ENCODE measurements around the gene REEP2. TPM values are rescaled to one million over a fixed set of nuclear protein-coding genes. Genes with fewer than 3 reads are reported as not detected.
A peak's percentile ranks its signal among the peaks of the same experiment; 100 is the strongest.
"Not testable (repeated sequence)": the region's sequence is repeated elsewhere in the genome, so short reads cannot be mapped to it uniquely, and the experiment has no call there.

REEP2 gene
- polyA plus RNA-seq, 1 experiment: 24.7 TPM

- DNase-seq (ENCODE audit: low read depth, low spot score): no peak
- POLR2A ChIA-PET: no interaction called here
- CTCF ChIA-PET: interaction anchor here (1.3 to 1.5 kb wide), 2 partner anchors 54 to 185 kb away, joined by 3 to 6 read pairs; no protein-coding TSS in a partner anchor
These were observed 30.8 kb upstream of the REEP2 start for GRCh38 chr5:138408023-138408422.

GRCh38 chr5:138410996-138411640 is 27.7 kb upstream of the REEP2 start:
- H3K27ac ChIP-seq (ENCODE audit: low read depth, low read length); DNase-seq (ENCODE audit: low read depth, low spot score); H3K27me3 ChIP-seq (ENCODE audit: control insufficient read depth, insufficient read depth, low read length); H3K9me3 ChIP-seq (ENCODE audit: control insufficient read depth, insufficient read depth, low read length); H3K4me3 ChIP-seq (ENCODE audit: low read depth, low read length); POLR2A ChIA-PET: not testable (repeated sequence)
- peak; percentile 42; the same call in 1 of the 2 replicates for TF ChIP-seq CTCF (IDR thresholded peaks at IDR 0.05; ENCODE audit: low read depth, low read length)
- CTCF ChIA-PET: interaction anchor here (0.7 to 3.3 kb wide), 4 partner anchors 14 to 188 kb away, joined by 3 to 18 read pairs (median 4); no protein-coding TSS in a partner anchor

More at GRCh38 chr5:138408023-138408422, 30.8 kb upstream of the REEP2 start:
- no peaks in the 10 kb centered on the region for H3K27me3 ChIP-seq (ENCODE audit: control insufficient read depth, insufficient read depth, low read length)
- no peaks in the 10 kb centered on the region for H3K9me3 ChIP-seq (ENCODE audit: control insufficient read depth, insufficient read depth, low read length)
- H3K4me3 ChIP-seq (ENCODE audit: low read depth, low read length): no peak overlapping the region
- no peak overlapping the region for H3K27ac ChIP-seq (ENCODE audit: low read depth, low read length)
- TF ChIP-seq CTCF (IDR thresholded peaks at IDR 0.05; ENCODE audit: low read depth, low read length): no peak

- Histone ChIP-seq H3K27me3 (ENCODE audit: control insufficient read depth, insufficient read depth, low read length) (no peaks in the 10 kb centered on the region), H3K27ac (ENCODE audit: low read depth, low read length) (no peak overlapping the region), H3K4me3 (ENCODE audit: low read depth, low read length) (no peak overlapping the region), H3K9me3 (ENCODE audit: control insufficient read depth, insufficient read depth, low read length) (no peaks in the 10 kb centered on the region)
- ChIA-PET CTCF (no interaction called here), POLR2A (no interaction called here)
- no peak for DNase-seq (ENCODE audit: low read depth, low spot score)
- TF ChIP-seq CTCF (IDR thresholded peaks at IDR 0.05; ENCODE audit: low read depth, low read length): no peak
These were observed 20.4 kb upstream of the REEP2 start for GRCh38 chr5:138418444-138418843.

GRCh38 chr5:138425079-138425478 is 13.8 kb upstream of the REEP2 start:
- CTCF ChIA-PET: interaction anchor here (0.7 to 1.8 kb wide), 4 partner anchors 14 to 78 kb away, joined by 3 to 6 read pairs (median 3); partner anchors contain the start of gene KDM3B
- no peak for DNase-seq (ENCODE audit: low read depth, low spot score)
- TF ChIP-seq CTCF (IDR thresholded peaks at IDR 0.05; ENCODE audit: low read depth, low read length): no peak
- no peak overlapping the region for H3K27ac ChIP-seq (ENCODE audit: low read depth, low read length)
- no peaks in the 10 kb centered on the region for H3K9me3 ChIP-seq (ENCODE audit: control insufficient read depth, insufficient read depth, low read length)
- no peak overlapping the region for H3K4me3 ChIP-seq (ENCODE audit: low read depth, low read length)
- POLR2A ChIA-PET: interaction anchor here (0.6 kb wide), 1 partner anchor 1179 kb away, joined by 3 read pairs; no protein-coding TSS in a partner anchor
- H3K27me3 ChIP-seq (ENCODE audit: control insufficient read depth, insufficient read depth, low read length): no peaks in the 10 kb centered on the region

GRCh38 chr5:138435943-138436342 is 2.9 kb upstream of the REEP2 start:
- H3K27me3 ChIP-seq (ENCODE audit: control insufficient read depth, insufficient read depth, low read length): no peaks in the 10 kb centered on the region
- ChIA-PET POLR2A (interaction anchor here (0.6 kb wide), 1 partner anchor 32 kb away, joined by 3 read pairs; no protein-coding TSS in a partner anchor), CTCF (no interaction called here)
- no peak overlapping the region for H3K27ac ChIP-seq (ENCODE audit: low read depth, low read length)
- no peak for TF ChIP-seq CTCF (IDR thresholded peaks at IDR 0.05; ENCODE audit: low read depth, low read length)
- no peaks in the 10 kb centered on the region for H3K9me3 ChIP-seq (ENCODE audit: control insufficient read depth, insufficient read depth, low read length)
- DNase-seq (ENCODE audit: low read depth, low spot score): no peak
- H3K4me3 ChIP-seq (ENCODE audit: low read depth, low read length): no peak overlapping the region

Data from AG04450 (cell line).